Fibroblast of pulmonary artery (primary cell): ENCODE results near the gene ALOX5AP.

Experiments used
- DNase-seq: peaks from one replicate; pipeline ENCODE4 v3.0.0-alpha.2; 2010; ENCODE audit warnings: low read depth
- H3K4me3 ChIP-seq: replicated peaks from 2 replicates; pipeline ENCODE4 v1.5.1; 2011; ENCODE audit warnings: low read depth, mild to moderate bottlenecking, control low read depth, low read length, moderate library complexity
- CTCF ChIP-seq: IDR thresholded peaks from 2 replicates; pipeline ENCODE4 v1.5.1; 2011; ENCODE audit warnings: mild to moderate bottlenecking, control low read depth, low read length, inconsistent platforms; ENCODE audit errors: missing control alignments

Gene ALOX5AP

GRCh38 chr13:30779016-30779415 is 43.7 kb downstream of the ALOX5AP start:
- H3K4me3 ChIP-seq: no peak overlapping the region
- no peak for DNase-seq
- no peak for TF ChIP-seq CTCF

- TF ChIP-seq CTCF: no peak
- H3K4me3 ChIP-seq: no peak overlapping the region
- DNase-seq: no peak
Observed at GRCh38 chr13:30779608-30780007, 44.3 kb downstream of the ALOX5AP start.

GRCh38 chr13:30780338-30780981 is 45.1 kb downstream of the ALOX5AP start:
- no peak overlapping the region for H3K4me3 ChIP-seq
- DNase-seq: no peak
- TF ChIP-seq CTCF: no peak

- no peak overlapping the region for H3K4me3 ChIP-seq
- DNase-seq: no peak
- no peak for TF ChIP-seq CTCF
Observed at GRCh38 chr13:30785191-30785850, 50.0 kb downstream of the ALOX5AP start.

GRCh38 chr13:30786648-30787047 is 51.3 kb downstream of the ALOX5AP start:
- no peak for DNase-seq
- no peak overlapping the region for H3K4me3 ChIP-seq
- no peak for TF ChIP-seq CTCF

GRCh38 chr13:30787738-30788525 is 52.6 kb downstream of the ALOX5AP start:
- no peak for DNase-seq
- no peak for TF ChIP-seq CTCF
- no peak overlapping the region for H3K4me3 ChIP-seq
